ENCODE results near the gene ACSL5. TPM values are rescaled to one million over a fixed set of nuclear protein-coding genes. Genes with fewer than 3 reads are reported as not detected.
"Not testable (repeated sequence)": the region's sequence is repeated elsewhere in the genome, so short reads cannot be mapped to it uniquely, and the experiment has no call there.

The ACSL5 gene
- total and polyA plus RNA-seq, 9 donors: 7.9 to 34.2 (median 20.6) TPM

GRCh38 chr10:112456533-112456932 is 82.6 kb downstream of the ACSL5 start:
- H3K9me3 ChIP-seq: no peaks in the 10 kb centered on the region
- TF ChIP-seq EP300 (IDR thresholded peaks at IDR 0.05) (no peak), POLR2A (IDR thresholded peaks at IDR 0.05) (no peak), CTCF (IDR thresholded peaks at IDR 0.05) (no peak)
- intact Hi-C loops (cut with DNase I): no loop called here
- no peaks in the 10 kb centered on the region for H3K27me3 ChIP-seq
- DNase-seq: no peak
- WGBS, 3 donors: 95 to 98% (median 96%) methylated on average over 2 of the region's 2 CpGs
- no peaks in the 10 kb centered on the region for H3K4me1 ChIP-seq (ENCODE audit: insufficient read depth)
- no peak overlapping the region for H3K27ac ChIP-seq
- H3K36me3 ChIP-seq: no peaks in the 10 kb centered on the region
- no peak overlapping the region for H3K4me3 ChIP-seq

GRCh38 chr10:112460366-112460765 is 86.5 kb downstream of the ACSL5 start:
- TF ChIP-seq POLR2A (IDR thresholded peaks at IDR 0.05) (no peak), CTCF (IDR thresholded peaks at IDR 0.05) (no peak), EP300 (IDR thresholded peaks at IDR 0.05) (no peak)
- Histone ChIP-seq H3K27ac (no peak overlapping the region), H3K27me3 (no peaks in the 10 kb centered on the region), H3K9me3 (no peaks in the 10 kb centered on the region), H3K36me3 (no peaks in the 10 kb centered on the region), H3K4me1 (ENCODE audit: insufficient read depth) (no peaks in the 10 kb centered on the region), H3K4me3 (no peak overlapping the region)
- intact Hi-C loops (cut with DNase I): no loop called here
- 89 to 92% (median 91%) methylated on average over 2 of the region's 2 CpGs for WGBS, 3 donors
- DNase-seq: no peak

DNA sequence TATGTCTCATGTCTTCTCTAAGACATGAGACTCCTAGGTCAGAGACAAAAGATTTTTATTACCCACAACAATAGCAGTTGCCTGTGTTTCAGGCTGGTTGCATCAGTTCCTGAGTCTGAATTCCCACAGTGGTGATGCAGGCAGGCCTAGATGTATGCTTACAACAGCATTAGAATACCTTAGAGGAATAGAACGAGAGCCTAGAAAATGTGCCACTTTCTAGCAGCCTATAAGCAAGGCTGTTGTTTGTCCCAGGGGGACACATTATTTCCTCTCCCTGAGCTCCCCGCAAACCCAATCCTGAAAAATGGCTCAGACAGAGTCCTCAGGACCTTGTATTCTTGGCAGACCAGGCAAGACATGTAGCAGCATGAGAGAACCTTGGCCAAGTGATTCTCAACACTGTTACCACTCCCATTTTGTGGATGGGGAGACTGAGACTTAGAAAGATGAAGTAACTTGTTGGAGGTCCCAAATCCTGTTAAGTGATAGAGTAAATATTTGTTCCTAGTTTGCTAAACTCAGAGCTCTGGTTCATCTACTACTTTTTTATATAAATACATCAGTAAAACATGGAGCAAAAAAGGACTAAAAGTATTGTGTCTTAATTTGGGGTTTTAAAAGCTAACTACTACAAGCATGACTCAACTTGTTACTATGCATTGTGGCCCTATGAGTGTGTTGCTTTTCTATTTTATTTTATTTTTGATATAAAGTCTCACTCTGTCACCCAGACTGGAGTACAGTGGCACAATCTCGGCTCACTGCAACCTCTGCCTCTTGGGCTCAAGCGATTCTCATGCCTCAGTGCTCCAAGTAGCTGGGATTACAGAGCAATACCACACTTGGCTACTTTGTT is 87.3 kb downstream of the ACSL5 start:
- Histone ChIP-seq H3K4me1 (ENCODE audit: insufficient read depth) (no peaks in the 10 kb centered on the region), H3K27me3 (no peaks in the 10 kb centered on the region), H3K9me3 (no peaks in the 10 kb centered on the region), H3K4me3 (no peak overlapping the region), H3K27ac (no peak overlapping the region), H3K36me3 (no peaks in the 10 kb centered on the region)
- no peak for DNase-seq
- intact Hi-C loops (cut with DNase I): no loop called here
- WGBS, 3 donors: 95 to 99% (median 95%) methylated on average over 4 of the region's 4 CpGs
- TF ChIP-seq CTCF (IDR thresholded peaks at IDR 0.05) (no peak), EP300 (IDR thresholded peaks at IDR 0.05) (no peak), POLR2A (IDR thresholded peaks at IDR 0.05) (no peak)

DNA sequence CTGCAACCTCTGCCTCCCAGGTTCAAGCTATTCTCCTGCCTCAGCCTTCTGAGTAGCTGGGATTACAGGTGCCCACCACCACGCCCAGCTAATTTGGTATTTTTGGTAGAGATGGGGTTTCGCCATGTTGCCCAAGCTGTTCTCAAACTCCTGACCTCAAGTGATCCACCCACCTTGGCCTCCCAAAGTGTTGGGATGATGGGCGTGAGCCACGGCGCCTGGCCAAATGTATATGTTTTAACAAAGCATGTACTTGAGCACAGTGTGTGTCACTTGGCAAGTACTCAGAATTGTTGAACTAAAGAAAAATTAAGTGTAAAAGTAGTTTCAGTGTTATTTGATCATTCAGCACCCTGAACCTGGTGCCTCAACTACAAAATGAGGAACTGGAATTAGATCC is 90.2 kb downstream of the ACSL5 start:
- intact Hi-C loops (cut with DNase I); DNase-seq; H3K27me3 ChIP-seq; H3K9me3 ChIP-seq; H3K36me3 ChIP-seq; H3K4me1 ChIP-seq (ENCODE audit: insufficient read depth); H3K4me3 ChIP-seq; H3K27ac ChIP-seq: not testable (repeated sequence)
- 97% methylated on average over 5 of the region's 5 CpGs for WGBS, 3 donors

- WGBS, 3 donors: 93 to 98% (median 98%) methylated on average over 3 of the region's 3 CpGs
- no peak for DNase-seq
- H3K27me3 ChIP-seq: no peaks in the 10 kb centered on the region
- no peak overlapping the region for H3K27ac ChIP-seq
- intact Hi-C loops (cut with DNase I): no loop called here
- H3K9me3 ChIP-seq: no peaks in the 10 kb centered on the region
- no peak overlapping the region for H3K4me3 ChIP-seq
- H3K4me1 ChIP-seq (ENCODE audit: insufficient read depth): no peaks in the 10 kb centered on the region
- H3K36me3 ChIP-seq: no peaks in the 10 kb centered on the region
- TF ChIP-seq POLR2A (IDR thresholded peaks at IDR 0.05) (no peak), EP300 (IDR thresholded peaks at IDR 0.05) (no peak), CTCF (IDR thresholded peaks at IDR 0.05) (no peak)
Measured at GRCh38 chr10:112465299-112465883, 91.5 kb downstream of the ACSL5 start.
